SK-N-SH (cell line): ENCODE results near the gene GMPR2.

ENCODE experiments used
- CHD2 ChIP-seq: fragments of 150-350 bp; IDR thresholded peaks from 2 replicates; pipeline ENCODE4 v1.6.1; 2018; ENCODE audit warnings: low read length; ENCODE audit not compliant: partially characterized antibody
- CTCF ChIP-seq: fragments of 200-600 bp; sonication (generic); IDR thresholded peaks from 2 replicates; pipeline ENCODE4 v1.6.1; 2017; ENCODE audit warnings: antibody characterized with exemption, mild to moderate bottlenecking, moderate library complexity
- EP300 ChIP-seq, 2 experiments: IDR thresholded peaks; 2 replicates each; pipeline versions ENCODE4 v1.4.0 to v1.6.1; 2012; ENCODE audit warnings: borderline replicate concordance in 1 of 2, low read depth in 1 of 2, low read length in 1 of 2
- FOXM1 ChIP-seq: IDR thresholded peaks from 2 replicates; pipeline ENCODE4 v1.4.0; 2012; ENCODE audit warnings: low read depth, mild to moderate bottlenecking
- GABPA ChIP-seq: IDR thresholded peaks from 2 replicates; pipeline ENCODE4 v1.4.0; 2012; ENCODE audit warnings: low read depth, mild to moderate bottlenecking
- JUND ChIP-seq: IDR thresholded peaks from 2 replicates; pipeline ENCODE4 v1.4.0; 2012
- NRF1 ChIP-seq: IDR thresholded peaks from 2 replicates; pipeline ENCODE4 v1.6.1; 2012; ENCODE audit warnings: low read depth, mild to moderate bottlenecking, low read length
- RAD21 ChIP-seq: IDR thresholded peaks from 2 replicates; pipeline ENCODE4 v1.6.1; 2012; ENCODE audit warnings: mild to moderate bottlenecking, low read length
- RCOR1 ChIP-seq: fragments of 150-350 bp; IDR thresholded peaks from 2 replicates; pipeline ENCODE4 v1.6.1; 2017; ENCODE audit warnings: antibody characterized with exemption, low read length
- SIN3A ChIP-seq: IDR thresholded peaks from 2 replicates; pipeline ENCODE4 v1.6.1; 2012; ENCODE audit warnings: low read depth, mild to moderate bottlenecking, low read length, moderate library complexity, borderline replicate concordance
- TCF12 ChIP-seq: IDR thresholded peaks from 2 replicates; pipeline ENCODE4 v1.4.0; 2012
- TEAD4 ChIP-seq: IDR thresholded peaks from 2 replicates; pipeline ENCODE4 v1.4.0; 2012; ENCODE audit warnings: mild to moderate bottlenecking, borderline replicate concordance; ENCODE audit not compliant: insufficient read depth
- TF ChIP-seq, protein P1 (sequence below): IDR thresholded peaks from 2 replicates; pipeline ENCODE4; 2012

DNA sequence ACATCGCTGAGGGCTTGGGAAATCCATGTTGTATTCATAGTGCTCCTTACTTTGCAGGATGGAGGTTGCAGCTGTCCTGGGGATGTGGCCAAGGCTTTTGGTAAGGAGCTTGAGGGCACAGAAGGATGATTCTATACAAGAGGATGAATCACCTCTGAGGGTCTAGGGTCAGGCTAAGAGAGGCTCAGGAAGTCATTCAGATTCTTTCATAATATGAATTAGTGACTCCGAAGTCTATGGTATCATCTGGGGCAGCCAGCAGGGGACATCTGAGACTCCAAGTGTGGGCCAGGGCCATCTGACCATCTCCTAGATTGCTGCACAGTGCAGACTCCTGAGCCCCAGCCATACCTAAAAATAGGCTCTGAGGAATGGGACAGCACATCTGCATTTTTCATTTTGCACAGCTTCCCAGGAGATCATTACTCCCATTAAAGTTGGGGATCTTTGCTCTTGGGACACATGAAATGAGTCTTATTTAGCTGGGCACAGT, 4.8 kb downstream of the GMPR2 start:
- TF ChIP-seq RAD21 (no peak), SIN3A (no peak), GABPA (no peak), NRF1 (no peak), CTCF (no peak), JUND (no peak), TCF12 (no peak), RCOR1 (no peak), TEAD4 (no peak), FOXM1 (no peak), CHD2 (no peak), EP300 (IDR thresholded peaks at IDR 0.05; ENCODE audit: borderline replicate concordance in 1 of 2, low read depth in 1 of 2, low read length in 1 of 2) (no peak)
- TF ChIP-seq, protein P1, sequence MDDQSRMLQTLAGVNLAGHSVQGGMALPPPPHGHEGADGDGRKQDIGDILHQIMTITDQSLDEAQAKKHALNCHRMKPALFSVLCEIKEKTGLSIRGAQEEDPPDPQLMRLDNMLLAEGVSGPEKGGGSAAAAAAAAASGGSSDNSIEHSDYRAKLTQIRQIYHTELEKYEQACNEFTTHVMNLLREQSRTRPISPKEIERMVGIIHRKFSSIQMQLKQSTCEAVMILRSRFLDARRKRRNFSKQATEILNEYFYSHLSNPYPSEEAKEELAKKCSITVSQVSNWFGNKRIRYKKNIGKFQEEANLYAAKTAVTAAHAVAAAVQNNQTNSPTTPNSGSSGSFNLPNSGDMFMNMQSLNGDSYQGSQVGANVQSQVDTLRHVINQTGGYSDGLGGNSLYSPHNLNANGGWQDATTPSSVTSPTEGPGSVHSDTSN, result no peak
